G401 (cell line): Measurements from ENCODE around the gene SETMAR. TPM values are rescaled to one million over a fixed set of nuclear protein-coding genes. Genes with fewer than 3 reads are reported as not detected.
A peak's percentile ranks its signal among the peaks of the same experiment; 100 is the strongest.

Experiments used
- DNase-seq: peaks from one replicate; pipeline ENCODE4 v3.0.0-alpha.2; 2015; ENCODE audit warnings: low spot score
- in situ Hi-C: cut with HindIII; loops from 2 replicates; pipeline ENCODE4 v1.10.0; 2016; ENCODE audit warnings: low sequenced_read_pairs, mixed read lengths
- total RNA-seq: library from RNA; depleted of rRNA; stranded (reverse); fragments of >200 nt; shearing (Covaris generic); gene quantifications from 2 replicates; pipeline ENCODE4 v1.2.3, GENCODE V29; 2014; rRNA removed

SETMAR gene
- total RNA-seq, 1 experiment from 2014 or later, result 25.0 TPM

GRCh38 chr3:4340411-4341335, 37.5 kb downstream of the SETMAR start:
- in situ Hi-C loops, result no loop called here
- no peak for DNase-seq

GRCh38 chr3:4341336-4341675, 38.1 kb downstream of the SETMAR start:
- DNase-seq, result no peak

GRCh38 chr3:4343258-4343657, 40.1 kb downstream of the SETMAR start:
- in situ Hi-C loops, result no loop called here

More at GRCh38 chr3:4341336-4341675, 38.1 kb downstream of the SETMAR start:
- in situ Hi-C loops, result no loop called here

GRCh38 chr3:4350789-4351163, 47.6 kb downstream of the SETMAR start:
- in situ Hi-C loops, result no loop called here
- peak; percentile 78 for DNase-seq

More at GRCh38 chr3:4343258-4343657, 40.1 kb downstream of the SETMAR start:
- DNase-seq, result no peak

- DNase-seq, result no peak
- in situ Hi-C loops, result no loop called here
Observed at GRCh38 chr3:4351164-4351855, 48.1 kb downstream of the SETMAR start.

- in situ Hi-C loops, result no loop called here
- DNase-seq, result no peak
Observed at GRCh38 chr3:4351872-4352271, 48.7 kb downstream of the SETMAR start.

GRCh38 chr3:4355401-4356219, 52.4 kb downstream of the SETMAR start:
- in situ Hi-C loops, result no loop called here
- peak; percentile 8 for DNase-seq

- in situ Hi-C loops, result no loop called here
- DNase-seq, result no peak
Observed at GRCh38 chr3:4356220-4356540, 53.0 kb downstream of the SETMAR start.

GRCh38 chr3:4356546-4357410, 53.6 kb downstream of the SETMAR start:
- in situ Hi-C loops, result no loop called here
- DNase-seq, result no peak

GRCh38 chr3:4358273-4358672, 55.1 kb downstream of the SETMAR start:
- no peak for DNase-seq
- in situ Hi-C loops, result no loop called here

GRCh38 chr3:4359805-4360502, 56.8 kb downstream of the SETMAR start:
- no peak for DNase-seq
- in situ Hi-C loops, result no loop called here

- no peak for DNase-seq
- in situ Hi-C loops, result no loop called here
Observed at GRCh38 chr3:4360817-4361216, 57.6 kb downstream of the SETMAR start.

GRCh38 chr3:4362523-4362922, 59.4 kb downstream of the SETMAR start:
- in situ Hi-C loops, result no loop called here
- DNase-seq, result no peak

Other genes with a start within 250 kb of the SETMAR start
- gene SUMF1, start 163.9 kb downstream of the SETMAR start, total RNA-seq, result 30.4 and 31.9 TPM in 2 replicates
- gene ITPR1, start 190.0 kb downstream of the SETMAR start, total RNA-seq, result 9.9 and 10.2 TPM in 2 replicates